ENCODE data around the gene NOL12.

The NOL12 gene

GRCh38 chr22:37662039-37662438 is 24.1 kb upstream of the NOL12 start:
- no peak for DNase-seq
- Histone ChIP-seq H2AFZ (ENCODE audit: low read length) (no peak overlapping the region), H3F3A (ENCODE audit: insufficient read depth, low read length) (0 out of 2 replicates have a peak, but pooled peaks cover 7% of the 10 kb centered on the region), H3K79me2 (ENCODE audit: low read length) (peaks cover 51% of the 10 kb centered on the region), H3K9me3 (replicated peaks; ENCODE audit: insufficient read depth, low read length) (no peaks in the 10 kb centered on the region), H3K4me2 (ENCODE audit: low read depth, low read length) (no peak overlapping the region), H3K4me1 (ENCODE audit: low read length) (peaks cover 15% of the 10 kb centered on the region), H3K4me3 (ENCODE audit: low read length) (no peak overlapping the region), H4K20me1 (ENCODE audit: insufficient read depth, low read length) (peaks cover 5% of the 10 kb centered on the region; the same call in 1 of the 2 replicates), H3K27ac (ENCODE audit: low read length) (no peak overlapping the region), H3K36me3 (replicated peaks; ENCODE audit: insufficient read depth, low read length) (no peaks in the 10 kb centered on the region; the same call in 1 of the 2 replicates), H3K9me2 (replicated peaks; ENCODE audit: insufficient read depth, low read length) (no peaks in the 10 kb centered on the region), H3K27me3 (replicated peaks; ENCODE audit: insufficient read depth, low read length) (no peaks in the 10 kb centered on the region), H3K9ac (ENCODE audit: low read length) (no peak overlapping the region)
- TF ChIP-seq EZH2phosphoT487 (IDR thresholded peaks at IDR 0.05; ENCODE audit: low read length) (no peak), CTCF (IDR thresholded peaks at IDR 0.05; ENCODE audit: low read length) (no peak), EZH2 (optimal IDR thresholded peaks at IDR 0.05; ENCODE audit: low read depth, low read length) (no peak)

- H4K20me1 ChIP-seq (ENCODE audit: insufficient read depth, low read length) = peaks cover 5% of the 10 kb centered on the region; the same call in 1 of the 2 replicates
- H3K9me2 ChIP-seq (replicated peaks; ENCODE audit: insufficient read depth, low read length) = no peaks in the 10 kb centered on the region
- H3K4me3 ChIP-seq (ENCODE audit: low read length) = no peak overlapping the region
- H3K4me2 ChIP-seq (ENCODE audit: low read depth, low read length) = no peak overlapping the region
- TF ChIP-seq EZH2phosphoT487 (IDR thresholded peaks at IDR 0.05; ENCODE audit: low read length) (no peak), CTCF (IDR thresholded peaks at IDR 0.05; ENCODE audit: low read length) (no peak), EZH2 (optimal IDR thresholded peaks at IDR 0.05; ENCODE audit: low read depth, low read length) (no peak)
- no peaks in the 10 kb centered on the region; the same call in 1 of the 2 replicates for H3K36me3 ChIP-seq (replicated peaks; ENCODE audit: insufficient read depth, low read length)
- H3K9ac ChIP-seq (ENCODE audit: low read length) = no peak overlapping the region
- H3K27ac ChIP-seq (ENCODE audit: low read length) = no peak overlapping the region
- H3K4me1 ChIP-seq (ENCODE audit: low read length) = peaks cover 15% of the 10 kb centered on the region
- no peak overlapping the region for H2AFZ ChIP-seq (ENCODE audit: low read length)
- H3K79me2 ChIP-seq (ENCODE audit: low read length) = peaks cover 51% of the 10 kb centered on the region
- no peaks in the 10 kb centered on the region for H3K27me3 ChIP-seq (replicated peaks; ENCODE audit: insufficient read depth, low read length)
- no peak for DNase-seq
- no peaks in the 10 kb centered on the region for H3K9me3 ChIP-seq (replicated peaks; ENCODE audit: insufficient read depth, low read length)
- 0 out of 2 replicates have a peak, but pooled peaks cover 4% of the 10 kb centered on the region for H3F3A ChIP-seq (ENCODE audit: insufficient read depth, low read length)
Observed at GRCh38 chr22:37663521-37664140, 22.5 kb upstream of the NOL12 start.

- H3K79me2 ChIP-seq (ENCODE audit: low read length) = peaks cover 46% of the 10 kb centered on the region
Observed at GRCh38 chr22:37664249-37665101, 21.7 kb upstream of the NOL12 start.

More at GRCh38 chr22:37664249-37665101, 21.7 kb upstream of the NOL12 start:
- TF ChIP-seq EZH2 (optimal IDR thresholded peaks at IDR 0.05; ENCODE audit: low read depth, low read length) (no peak), EZH2phosphoT487 (IDR thresholded peaks at IDR 0.05; ENCODE audit: low read length) (no peak), CTCF (IDR thresholded peaks at IDR 0.05; ENCODE audit: low read length) (no peak)
- no peaks in the 10 kb centered on the region for H3K27me3 ChIP-seq (replicated peaks; ENCODE audit: insufficient read depth, low read length)
- DNase-seq = no peak
- H3K9me2 ChIP-seq (replicated peaks; ENCODE audit: insufficient read depth, low read length) = no peaks in the 10 kb centered on the region
- H3F3A ChIP-seq (ENCODE audit: insufficient read depth, low read length) = 0 out of 2 replicates have a peak, but pooled peaks cover 2% of the 10 kb centered on the region
- H3K27ac ChIP-seq (ENCODE audit: low read length) = no peak overlapping the region
- no peak overlapping the region for H2AFZ ChIP-seq (ENCODE audit: low read length)
- H3K4me3 ChIP-seq (ENCODE audit: low read length) = no peak overlapping the region
- H4K20me1 ChIP-seq (ENCODE audit: insufficient read depth, low read length) = peaks cover 5% of the 10 kb centered on the region; the same call in 1 of the 2 replicates
- no peak overlapping the region for H3K9ac ChIP-seq (ENCODE audit: low read length)
- peaks cover 13% of the 10 kb centered on the region for H3K4me1 ChIP-seq (ENCODE audit: low read length)
- no peaks in the 10 kb centered on the region; the same call in 1 of the 2 replicates for H3K36me3 ChIP-seq (replicated peaks; ENCODE audit: insufficient read depth, low read length)
- H3K4me2 ChIP-seq (ENCODE audit: low read depth, low read length) = no peak overlapping the region
- H3K9me3 ChIP-seq (replicated peaks; ENCODE audit: insufficient read depth, low read length) = no peaks in the 10 kb centered on the region

All from MM.1S (cell line).